ENCODE data around the gene JMJD6. TPM values are rescaled to one million over a fixed set of nuclear protein-coding genes. Genes with fewer than 3 reads are reported as not detected.
"Not testable (repeated sequence)": the region's sequence is repeated elsewhere in the genome, so short reads cannot be mapped to it uniquely, and the experiment has no call there.

The JMJD6 gene
- total and polyA plus RNA-seq, 2 donors from 2014 or later, result 23.6 to 34.3 TPM

GRCh38 chr17:76714336-76714735 is 12.1 kb downstream of the JMJD6 start:
- H3K9me3 ChIP-seq (ENCODE audit: control insufficient read depth in 2 of 3, insufficient read depth in 1 of 3, low read length in 3 of 3), result no peaks in the 10 kb centered on the region
- intact Hi-C loops (cut with DNase I), result no loop called here
- peaks cover 2 to 49% (median 23%) of the 10 kb centered on the region in 3 donors for H3K36me3 ChIP-seq (ENCODE audit: control insufficient read depth in 2 of 3, insufficient read depth in 3 of 3, low read length in 3 of 3)
- no peaks in the 10 kb centered on the region for H3K27me3 ChIP-seq (ENCODE audit: control insufficient read depth, insufficient read depth, low read length)
- no peak for TF ChIP-seq CTCF (IDR thresholded peaks at IDR 0.05; ENCODE audit: borderline replicate concordance, extremely low read depth, insufficient read depth)
- H3K4me3 ChIP-seq (ENCODE audit: low read length in 3 of 3), result no peak overlapping the region
- no peak overlapping the region for H3K9ac ChIP-seq (ENCODE audit: low read length in 3 of 3)
- no peak overlapping the region for H3K27ac ChIP-seq (ENCODE audit: low read depth in 2 of 2, low read length in 2 of 2)
- DNase-seq (no peak), FAIRE-seq (no peak)
- H3K4me1 ChIP-seq (ENCODE audit: control insufficient read depth in 2 of 3, insufficient read depth in 2 of 3, low read depth in 1 of 3, low read length in 3 of 3), result peaks cover 2 to 15% (median 15%) of the 10 kb centered on the region in 3 donors

- no peaks in the 10 kb centered on the region for H3K9me3 ChIP-seq (ENCODE audit: control insufficient read depth in 2 of 3, insufficient read depth in 1 of 3, low read length in 3 of 3)
- no peak overlapping the region for H3K9ac ChIP-seq (ENCODE audit: low read length in 3 of 3)
- no peak for DNase-seq
- intact Hi-C loops (cut with DNase I), result no loop called here
- H3K4me3 ChIP-seq (ENCODE audit: low read length in 3 of 3), result no peak overlapping the region
- FAIRE-seq, result no peak
- no peaks in the 10 kb centered on the region for H3K27me3 ChIP-seq (ENCODE audit: control insufficient read depth, insufficient read depth, low read length)
- H3K27ac ChIP-seq (ENCODE audit: low read depth in 2 of 2, low read length in 2 of 2), result no peak overlapping the region
- peaks cover 2 to 44% (median 19%) of the 10 kb centered on the region in 3 donors for H3K36me3 ChIP-seq (ENCODE audit: control insufficient read depth in 2 of 3, insufficient read depth in 3 of 3, low read length in 3 of 3)
- no peak for TF ChIP-seq CTCF (IDR thresholded peaks at IDR 0.05; ENCODE audit: borderline replicate concordance, extremely low read depth, insufficient read depth)
- H3K4me1 ChIP-seq (ENCODE audit: control insufficient read depth in 2 of 3, insufficient read depth in 2 of 3, low read depth in 1 of 3, low read length in 3 of 3), result peaks cover 2 to 18% (median 16%) of the 10 kb centered on the region in 3 donors
Observed at GRCh38 chr17:76713765-76714164, 12.6 kb downstream of the JMJD6 start.

- H3K9me3 ChIP-seq (ENCODE audit: control insufficient read depth in 2 of 3, insufficient read depth in 1 of 3, low read length in 3 of 3); H3K4me3 ChIP-seq (ENCODE audit: low read length in 3 of 3); intact Hi-C loops (cut with DNase I); DNase-seq; H3K27ac ChIP-seq (ENCODE audit: low read depth in 2 of 2, low read length in 2 of 2); FAIRE-seq; H3K27me3 ChIP-seq (ENCODE audit: control insufficient read depth, insufficient read depth, low read length); H3K9ac ChIP-seq (ENCODE audit: low read length in 3 of 3): not testable (repeated sequence)
- peaks cover 2 to 19% (median 18%) of the 10 kb centered on the region in 3 donors for H3K4me1 ChIP-seq (ENCODE audit: control insufficient read depth in 2 of 3, insufficient read depth in 2 of 3, low read depth in 1 of 3, low read length in 3 of 3)
- H3K36me3 ChIP-seq (ENCODE audit: control insufficient read depth in 2 of 3, insufficient read depth in 3 of 3, low read length in 3 of 3), result peaks cover 2 to 34% (median 13%) of the 10 kb centered on the region in 3 donors
Observed at GRCh38 chr17:76712321-76712720, 14.1 kb downstream of the JMJD6 start.

- TF ChIP-seq CTCF (IDR thresholded peaks at IDR 0.05; ENCODE audit: borderline replicate concordance, extremely low read depth, insufficient read depth), result no peak
- peak; percentile 80 to 90 (median 88) for DNase-seq
- intact Hi-C loops (cut with DNase I), result no loop called here
- Histone ChIP-seq H3K27ac (ENCODE audit: low read depth in 2 of 2, low read length in 2 of 2) (peak within 1 kb of the TSS; percentile 65 to 90), H3K36me3 (ENCODE audit: control insufficient read depth in 2 of 3, insufficient read depth in 3 of 3, low read length in 3 of 3) (peaks cover 2 to 22% (median 10%) of the 10 kb centered on the region in 3 donors), H3K9me3 (ENCODE audit: control insufficient read depth in 2 of 3, insufficient read depth in 1 of 3, low read length in 3 of 3) (no peaks in the 10 kb centered on the region), H3K9ac (ENCODE audit: low read length in 3 of 3) (peak within 1 kb of the TSS; percentile 47 to 73 (median 67)), H3K4me3 (ENCODE audit: low read length in 3 of 3) (peak within 1 kb of the TSS; percentile 37 to 68 (median 56)), H3K27me3 (ENCODE audit: control insufficient read depth, insufficient read depth, low read length) (no peaks in the 10 kb centered on the region), H3K4me1 (ENCODE audit: control insufficient read depth in 2 of 3, insufficient read depth in 2 of 3, low read depth in 1 of 3, low read length in 3 of 3) (peaks cover 2 to 19% (median 18%) of the 10 kb centered on the region in 3 donors)
- no peak for FAIRE-seq
Observed at GRCh38 chr17:76710863-76711611, 15.4 kb downstream of the JMJD6 start, which contains the start of gene MXRA7. TSS of gene MXRA7 (minus strand) at chr17:76710965. CDS start at chr17:76710946, 19 bp downstream.

GRCh38 chr17:76709951-76710862 is 16.2 kb downstream of the JMJD6 start:
- FAIRE-seq; H3K9me3 ChIP-seq (ENCODE audit: control insufficient read depth in 2 of 3, insufficient read depth in 1 of 3, low read length in 3 of 3); intact Hi-C loops (cut with DNase I); H3K27me3 ChIP-seq (ENCODE audit: control insufficient read depth, insufficient read depth, low read length): not testable (repeated sequence)
- peaks cover 2 to 19% (median 14%) of the 10 kb centered on the region in 3 donors for H3K4me1 ChIP-seq (ENCODE audit: control insufficient read depth in 2 of 3, insufficient read depth in 2 of 3, low read depth in 1 of 3, low read length in 3 of 3)
- H3K9ac ChIP-seq (ENCODE audit: low read length in 3 of 3), result peak overlapping the region in 2 of 3 donors; percentile 48 to 73
- DNase-seq, result peak in 4 of 5 donors; percentile 52 to 87 (median 72)
- H3K27ac ChIP-seq (ENCODE audit: low read depth in 2 of 2, low read length in 2 of 2), result peak overlapping the region; percentile 65 to 90
- peak overlapping the region; percentile 28 to 59 (median 37) for H3K4me3 ChIP-seq (ENCODE audit: low read length in 3 of 3)
- H3K36me3 ChIP-seq (ENCODE audit: control insufficient read depth in 2 of 3, insufficient read depth in 3 of 3, low read length in 3 of 3), result peaks cover 0 to 14% (median 9%) of the 10 kb centered on the region in 3 donors
